D721Med (cell line): Measurements from ENCODE around the gene KCTD8.

Experiments used
- DNase-seq: peaks from one replicate; pipeline ENCODE4 v3.0.0; 2011; ENCODE audit warnings: low spot score; ENCODE audit not compliant: insufficient read length
- FAIRE-seq: peaks from 2 replicates; lab custom pipeline; 2011; peaks lifted over from hg19 to GRCh38; lab: Jason Lieb, UNC
- TF ChIP-seq, protein P1 (sequence below): IDR thresholded peaks from 2 replicates; pipeline ENCODE4 v1.5.1; 2012; ENCODE audit warnings: mild to moderate bottlenecking, control low read depth; ENCODE audit not compliant: insufficient read depth; ENCODE audit errors: missing control alignments

KCTD8 gene

DNA sequence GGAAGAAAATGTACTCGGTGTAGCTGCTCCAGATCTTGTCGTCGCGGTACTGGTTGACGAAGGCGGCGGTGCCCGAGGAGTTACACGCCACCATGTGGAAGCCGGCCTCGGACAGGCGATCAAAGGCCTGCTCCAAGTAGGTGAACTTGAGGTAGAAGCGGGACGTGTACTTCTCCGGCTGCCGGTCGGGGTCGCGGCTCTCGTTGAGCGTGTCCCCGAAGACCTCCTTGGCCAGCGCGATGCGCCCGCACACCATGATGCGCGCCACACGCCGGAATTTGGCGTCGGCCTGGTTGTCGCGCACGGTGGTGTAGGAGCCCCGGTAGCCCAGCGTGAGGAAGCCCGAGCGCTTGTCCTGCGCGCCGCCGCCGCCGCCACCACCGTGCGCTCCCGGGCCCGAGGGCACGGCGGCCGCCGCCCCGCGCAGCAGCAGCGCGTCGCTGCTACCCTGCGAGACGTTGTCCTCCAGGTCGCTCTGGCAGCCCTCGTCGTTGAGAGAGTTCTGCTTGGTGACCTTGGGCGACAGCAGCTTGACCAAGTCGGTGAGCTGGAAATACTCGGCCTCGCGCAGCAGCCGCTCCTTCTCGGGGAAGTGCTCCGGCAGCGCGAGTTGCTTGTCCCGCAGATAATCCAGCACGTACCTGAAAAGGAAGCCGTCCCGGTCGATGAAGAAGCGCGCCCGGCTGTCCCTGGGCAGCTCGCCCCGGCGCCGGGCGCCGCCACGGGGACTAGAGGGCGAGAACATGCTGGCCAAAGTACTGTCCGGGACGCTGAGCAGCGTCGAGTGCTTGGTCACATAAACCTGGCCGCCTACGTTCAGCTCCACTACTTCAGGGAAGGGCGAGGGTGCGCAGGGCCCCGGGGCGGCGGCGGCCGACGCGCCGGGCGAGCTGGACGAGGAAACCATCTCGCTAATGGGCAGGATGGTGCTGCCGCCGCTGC lies 775 bp downstream of the KCTD8 start:
- TF ChIP-seq, protein P1, sequence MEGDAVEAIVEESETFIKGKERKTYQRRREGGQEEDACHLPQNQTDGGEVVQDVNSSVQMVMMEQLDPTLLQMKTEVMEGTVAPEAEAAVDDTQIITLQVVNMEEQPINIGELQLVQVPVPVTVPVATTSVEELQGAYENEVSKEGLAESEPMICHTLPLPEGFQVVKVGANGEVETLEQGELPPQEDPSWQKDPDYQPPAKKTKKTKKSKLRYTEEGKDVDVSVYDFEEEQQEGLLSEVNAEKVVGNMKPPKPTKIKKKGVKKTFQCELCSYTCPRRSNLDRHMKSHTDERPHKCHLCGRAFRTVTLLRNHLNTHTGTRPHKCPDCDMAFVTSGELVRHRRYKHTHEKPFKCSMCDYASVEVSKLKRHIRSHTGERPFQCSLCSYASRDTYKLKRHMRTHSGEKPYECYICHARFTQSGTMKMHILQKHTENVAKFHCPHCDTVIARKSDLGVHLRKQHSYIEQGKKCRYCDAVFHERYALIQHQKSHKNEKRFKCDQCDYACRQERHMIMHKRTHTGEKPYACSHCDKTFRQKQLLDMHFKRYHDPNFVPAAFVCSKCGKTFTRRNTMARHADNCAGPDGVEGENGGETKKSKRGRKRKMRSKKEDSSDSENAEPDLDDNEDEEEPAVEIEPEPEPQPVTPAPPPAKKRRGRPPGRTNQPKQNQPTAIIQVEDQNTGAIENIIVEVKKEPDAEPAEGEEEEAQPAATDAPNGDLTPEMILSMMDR = peak; percentile 25
- DNase-seq (no peak), FAIRE-seq (no peak)

DNA sequence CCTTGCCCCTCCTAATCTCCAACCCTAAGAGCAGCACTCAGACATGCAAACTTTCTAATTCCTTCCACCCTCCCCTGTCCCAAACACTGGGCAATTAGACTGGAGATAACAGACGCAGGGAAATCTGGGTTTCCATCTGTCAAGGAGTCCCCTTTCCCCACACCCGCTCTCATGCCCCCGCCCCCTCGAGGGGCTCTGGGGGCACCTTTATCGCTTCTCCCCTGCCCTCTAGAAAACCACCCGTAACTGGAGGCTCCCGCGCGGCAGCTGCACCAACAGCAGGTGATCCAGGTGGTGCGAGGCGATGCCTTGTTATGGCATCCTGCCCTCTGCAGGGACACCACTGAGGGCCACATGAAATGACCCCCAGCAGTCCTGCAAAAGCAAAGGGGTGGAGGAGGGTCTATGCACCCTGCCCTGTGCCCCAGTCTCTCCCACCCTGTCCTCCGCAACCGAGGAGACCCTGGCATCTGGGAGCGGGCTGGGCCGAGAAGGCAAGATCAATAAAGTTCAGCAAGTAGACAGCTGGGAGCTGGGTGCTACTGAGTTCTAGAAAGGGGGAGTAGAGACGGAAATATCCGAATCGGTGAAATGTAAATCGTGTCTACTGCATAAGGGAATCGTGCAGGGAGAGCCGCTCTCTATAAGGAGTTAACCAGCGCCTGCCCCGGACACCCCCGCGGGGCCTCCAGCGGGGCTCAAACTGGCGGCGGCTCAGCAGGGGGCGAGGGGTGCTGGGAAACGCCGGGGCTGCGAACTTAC lies 1.6 kb downstream of the KCTD8 start:
- TF ChIP-seq, protein P1 = no peak
- no peak for FAIRE-seq
- no peak for DNase-seq

DNA sequence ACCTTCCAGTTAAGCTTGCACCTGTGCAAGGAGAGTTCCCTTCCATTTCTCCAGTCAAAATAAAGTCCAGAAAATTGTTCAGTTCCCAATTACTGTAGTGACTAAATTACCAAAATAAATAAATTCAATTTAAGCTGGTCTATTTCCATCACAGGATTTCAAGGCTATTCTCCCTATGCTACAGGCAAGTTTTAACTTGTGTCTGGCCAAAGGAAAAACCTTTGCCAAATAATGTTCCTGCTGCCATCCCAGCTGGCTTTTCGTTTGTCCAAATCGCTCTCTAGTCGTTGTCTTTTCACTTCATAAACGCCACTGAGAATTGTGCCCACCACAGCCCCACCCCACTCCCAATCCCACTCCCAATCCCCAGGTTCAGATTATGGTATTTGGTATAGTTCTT lies 2.4 kb downstream of the KCTD8 start:
- DNase-seq = no peak

DNA sequence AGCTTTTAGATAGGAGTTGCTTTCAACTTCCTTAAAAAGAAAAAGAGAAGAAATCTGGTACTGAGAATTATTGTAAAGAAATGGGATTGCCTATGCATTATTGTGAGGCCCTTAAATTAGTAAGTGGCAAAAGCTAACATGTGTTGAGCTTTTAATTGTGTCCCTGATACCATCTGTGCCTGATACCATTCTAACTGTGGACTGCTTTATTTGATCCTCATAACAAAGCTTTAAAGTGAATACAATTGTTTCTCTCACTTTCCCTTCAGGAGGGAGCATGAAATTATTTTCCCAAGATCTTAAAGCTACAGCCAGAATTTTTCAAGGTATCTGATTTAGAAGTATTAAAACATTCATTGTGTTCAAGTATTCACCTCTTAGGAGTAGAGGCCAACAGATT lies 9.9 kb downstream of the KCTD8 start:
- no peak for DNase-seq
- TF ChIP-seq, protein P1 = no peak
- FAIRE-seq = no peak

More for the DNA sequence above, 2.4 kb downstream of the KCTD8 start:
- FAIRE-seq = no peak
- TF ChIP-seq, protein P1 = no peak

DNA sequence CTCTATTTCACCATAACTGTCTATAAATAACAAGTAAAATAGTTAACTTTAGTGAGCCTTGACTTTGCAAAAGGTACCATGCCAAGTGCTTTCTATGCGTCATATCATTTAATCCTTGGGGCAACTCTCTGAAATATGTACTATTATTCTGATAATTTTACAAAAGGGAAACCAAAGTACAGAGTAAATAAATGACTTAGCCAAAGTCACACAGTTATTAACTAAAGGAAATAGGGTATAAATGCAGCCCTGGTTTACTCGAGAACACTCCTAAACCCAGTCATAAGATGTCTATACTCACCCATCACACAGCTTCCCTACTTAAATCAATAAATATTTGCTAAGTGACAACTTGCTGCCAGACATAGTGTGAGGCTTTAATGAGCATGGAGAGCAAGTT lies 14.4 kb downstream of the KCTD8 start:
- FAIRE-seq (no peak), DNase-seq (no peak)
- TF ChIP-seq, protein P1 = no peak

DNA sequence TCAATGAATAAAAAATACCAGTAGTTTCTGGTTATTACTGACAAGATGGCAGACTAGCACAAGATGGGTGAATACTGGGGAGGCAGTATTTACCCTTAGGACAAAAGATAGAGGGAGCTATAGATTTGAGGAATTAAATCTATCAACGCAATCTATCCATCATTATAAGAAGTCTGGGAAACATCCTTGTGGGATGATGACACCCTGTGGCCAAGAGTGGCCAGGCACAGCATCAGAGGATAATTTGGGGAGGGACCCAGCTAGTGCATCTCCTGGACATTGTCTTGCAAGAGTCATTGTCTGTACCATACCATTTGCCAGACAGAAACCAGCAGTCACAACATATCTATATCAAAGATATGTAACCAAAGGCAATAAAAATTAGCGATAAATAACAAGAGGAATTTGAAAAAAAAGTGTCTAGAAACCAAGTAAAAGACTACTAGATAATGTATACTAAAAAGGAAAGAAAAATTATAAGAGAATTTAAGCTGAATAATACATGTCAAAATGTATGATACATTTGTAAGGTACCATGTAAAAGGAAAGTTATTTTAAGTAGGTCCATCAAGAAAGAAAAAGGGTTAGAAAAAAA lies 22.9 kb downstream of the KCTD8 start:
- TF ChIP-seq, protein P1 = peak; percentile 70
- no peak for DNase-seq
- FAIRE-seq = peak; percentile 11
